ENCODE results near the gene PRKAG2. TPM values are rescaled to one million over a fixed set of nuclear protein-coding genes. Genes with fewer than 3 reads are reported as not detected.

Gene PRKAG2
- total RNA-seq, 1 donor: 13.2 TPM

DNA sequence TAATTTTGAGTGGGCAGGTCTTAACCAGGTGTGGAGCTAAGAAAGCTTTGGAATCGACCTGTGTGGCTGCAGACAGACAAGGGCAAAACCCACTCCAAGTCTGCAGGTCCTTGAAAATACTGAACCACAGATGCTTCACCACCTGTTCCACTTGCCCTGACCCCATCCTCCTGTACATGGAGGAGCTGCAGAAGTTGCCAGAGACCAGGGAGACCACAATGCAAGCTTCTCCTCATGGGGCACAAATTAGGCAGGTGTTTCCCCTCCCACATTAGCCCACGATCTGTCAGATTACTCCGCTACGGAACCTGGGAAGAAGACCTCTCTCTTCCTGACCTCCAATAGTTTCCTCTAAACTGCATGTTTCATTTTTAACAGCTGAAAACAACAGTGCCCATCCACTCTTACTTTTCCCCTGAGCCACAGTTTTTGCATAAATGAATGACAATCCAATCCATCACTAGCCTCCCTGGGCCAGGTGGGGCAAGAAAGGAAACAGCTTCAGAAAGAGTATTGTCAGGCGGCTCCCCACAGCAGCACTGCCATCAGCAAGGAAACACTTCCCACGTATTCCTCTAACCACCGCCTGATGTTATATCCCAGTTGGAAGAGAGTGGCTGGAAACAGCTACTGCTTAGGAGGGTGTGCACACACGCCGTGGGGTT lies 141.6 kb downstream of the PRKAG2 start:
- no peak for DNase-seq (ENCODE audit: low read depth in 2 of 3, low spot score in 2 of 3)

- DNase-seq (ENCODE audit: low read depth in 2 of 3, low spot score in 2 of 3): no peak
Observed at GRCh38 chr7:151732834-151733592, 143.9 kb downstream of the PRKAG2 start.

- DNase-seq (ENCODE audit: low read depth in 2 of 3, low spot score in 2 of 3): no peak
Observed at GRCh38 chr7:151732292-151732691, 144.6 kb downstream of the PRKAG2 start.

- DNase-seq (ENCODE audit: low read depth in 2 of 3, low spot score in 2 of 3): no peak
Observed at GRCh38 chr7:151731022-151731441, 145.9 kb downstream of the PRKAG2 start.

- DNase-seq (ENCODE audit: low read depth in 2 of 3, low spot score in 2 of 3): no peak
Observed at GRCh38 chr7:151730591-151730990, 146.3 kb downstream of the PRKAG2 start.

DNA sequence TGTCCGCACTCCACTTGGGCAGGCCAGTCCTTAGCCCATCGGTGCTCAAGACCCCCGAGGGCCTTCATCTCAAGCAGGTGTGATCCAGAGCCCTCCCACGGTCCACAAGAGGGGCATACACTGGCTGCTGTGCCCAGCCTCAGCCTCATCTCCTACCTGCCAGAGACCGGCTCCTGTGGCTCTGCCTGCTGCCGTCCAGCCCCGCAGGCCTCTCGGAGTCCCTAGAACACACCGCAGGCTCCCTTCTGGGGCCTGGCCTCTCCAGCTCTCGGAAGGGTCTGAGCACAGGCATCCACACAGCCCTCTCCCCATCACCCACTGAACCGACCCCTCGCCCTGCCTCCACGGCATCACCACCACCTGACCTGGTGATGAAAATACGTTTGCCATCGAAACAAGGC lies 147.4 kb downstream of the PRKAG2 start:
- DNase-seq (ENCODE audit: low read depth in 2 of 3, low spot score in 2 of 3): no peak

DNA sequence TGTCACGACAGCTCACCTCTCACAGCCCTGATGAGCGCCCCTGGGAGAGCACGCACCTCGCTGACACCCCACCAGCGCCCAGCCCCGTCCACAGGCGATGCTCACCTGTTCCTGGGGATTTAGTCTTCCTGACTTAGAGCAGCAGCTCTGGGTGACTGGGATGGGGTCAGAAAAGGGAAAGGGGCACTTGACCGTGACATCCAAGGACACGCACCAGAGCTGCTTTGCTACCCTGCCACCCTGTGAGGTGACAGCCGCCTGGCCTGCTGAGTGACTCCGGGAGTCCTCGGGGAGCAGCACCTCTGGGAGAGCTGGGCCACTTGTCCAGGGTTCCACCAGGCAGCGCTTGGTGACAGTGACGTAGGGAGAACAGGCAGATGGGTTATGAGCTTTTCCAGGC lies 148.2 kb downstream of the PRKAG2 start:
- DNase-seq (ENCODE audit: low read depth in 2 of 3, low spot score in 2 of 3): no peak

- DNase-seq (ENCODE audit: low read depth in 2 of 3, low spot score in 2 of 3): no peak
Observed at GRCh38 chr7:151728286-151728660, 148.6 kb downstream of the PRKAG2 start.

DNA sequence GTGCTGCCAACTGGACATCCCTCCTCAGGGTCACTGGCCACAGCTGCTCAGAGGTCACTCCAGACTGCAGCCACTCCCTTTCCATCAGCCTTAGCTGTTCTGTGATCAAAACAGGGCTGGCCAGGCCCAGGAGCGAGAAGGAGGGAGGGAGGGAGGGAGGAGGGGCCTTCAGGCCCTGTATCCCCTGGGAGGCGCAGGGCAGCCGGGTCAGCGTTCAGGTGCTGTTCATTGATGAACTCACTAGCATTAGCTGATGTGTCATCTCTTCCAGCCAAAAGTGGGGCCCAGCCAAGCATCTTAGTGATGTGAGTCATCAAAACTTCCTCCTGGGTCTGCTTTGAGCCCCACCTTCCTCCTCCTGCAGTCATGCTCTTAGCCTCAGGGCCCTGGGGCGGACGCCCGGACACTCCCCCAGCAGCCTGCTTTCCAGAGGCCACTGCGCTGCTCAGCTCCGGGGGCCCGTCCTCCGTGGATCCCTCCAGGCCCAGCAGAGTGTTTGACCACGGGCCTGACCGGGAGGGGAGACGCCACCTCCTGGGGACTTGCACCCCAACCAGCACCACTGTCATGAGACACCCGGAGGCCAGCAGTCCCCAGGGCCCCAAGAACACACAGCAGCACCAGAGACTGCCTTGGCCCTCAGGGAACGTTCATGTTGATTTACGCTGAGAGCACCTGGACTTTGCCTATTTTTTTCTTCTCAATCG lies 149.2 kb downstream of the PRKAG2 start:
- DNase-seq (ENCODE audit: low read depth in 2 of 3, low spot score in 2 of 3): peak in 2 of 3 donors; percentile 70 to 74

GRCh38 chr7:151726652-151727578 lies 150.0 kb downstream of the PRKAG2 start:
- DNase-seq (ENCODE audit: low read depth in 2 of 3, low spot score in 2 of 3): no peak

DNA sequence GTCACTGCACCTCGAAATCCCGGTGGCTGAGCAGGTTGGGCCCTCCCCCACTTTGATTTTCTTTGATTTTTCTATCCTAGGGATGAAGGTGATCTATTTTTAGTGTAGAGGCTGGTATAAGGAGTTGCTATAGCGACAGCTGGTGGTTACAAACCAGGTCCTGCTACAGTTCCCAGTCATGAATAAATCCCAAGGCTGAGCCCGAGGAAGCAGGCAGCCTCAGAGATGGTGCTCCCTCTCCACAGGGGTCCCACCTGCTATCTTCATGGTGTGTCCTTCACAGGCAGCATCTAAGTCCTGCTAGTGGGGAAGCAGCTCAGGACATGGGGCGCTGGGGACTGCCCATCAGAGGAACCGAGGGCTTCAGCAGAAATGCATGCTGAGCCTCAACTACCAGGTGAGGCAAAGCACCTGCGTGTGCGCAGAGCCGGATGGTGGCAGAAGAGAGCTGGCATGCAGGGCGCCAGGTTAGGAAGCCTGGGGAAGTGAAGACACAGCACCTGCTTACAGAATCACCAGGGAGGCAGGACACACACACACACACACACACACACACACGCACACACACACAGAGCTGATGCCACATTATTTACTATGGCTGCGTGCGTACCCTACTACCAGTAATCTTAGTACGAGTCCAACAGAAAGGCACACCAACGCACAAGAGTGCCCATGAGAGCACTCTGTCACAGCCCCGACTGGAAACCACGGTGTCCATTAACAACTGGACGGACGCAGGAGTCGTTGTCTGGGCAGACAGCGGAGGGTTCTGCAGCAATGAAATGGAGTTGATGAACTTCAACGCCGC lies 150.9 kb downstream of the PRKAG2 start:
- DNase-seq (ENCODE audit: low read depth in 2 of 3, low spot score in 2 of 3): no peak

DNA sequence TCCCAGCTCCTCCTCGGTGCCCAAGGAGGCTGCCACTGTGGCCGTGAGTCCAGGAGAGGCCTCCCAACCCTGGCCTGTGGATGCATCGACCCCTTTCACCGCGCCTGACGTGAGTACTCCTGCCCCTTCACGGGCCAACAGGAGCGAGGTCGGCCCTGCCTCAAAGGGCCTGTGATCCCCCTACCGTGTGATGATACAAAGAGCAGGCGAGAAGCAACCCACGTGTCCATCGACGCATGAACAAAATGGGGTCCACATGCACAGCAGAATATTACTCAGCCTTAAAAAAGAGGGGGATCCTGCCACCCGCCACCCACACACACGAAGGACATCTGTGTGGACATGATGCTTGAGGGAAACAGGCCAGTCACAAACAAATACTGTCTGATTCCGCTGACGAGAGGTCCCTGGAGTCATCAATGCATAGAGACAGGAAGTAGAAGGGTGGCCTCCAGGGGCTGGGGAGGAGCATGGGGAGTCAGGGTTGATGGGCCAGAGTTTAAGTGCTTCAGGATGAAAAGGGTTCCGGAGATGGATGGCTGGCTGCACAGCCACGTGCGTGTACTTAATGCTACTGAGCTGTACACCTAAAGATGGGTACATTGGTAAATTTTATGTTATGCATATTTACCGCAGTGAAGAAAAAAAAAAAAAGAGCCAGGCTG lies 151.9 kb downstream of the PRKAG2 start:
- DNase-seq (ENCODE audit: low read depth in 2 of 3, low spot score in 2 of 3): no peak

- DNase-seq (ENCODE audit: low read depth in 2 of 3, low spot score in 2 of 3): no peak
Observed at GRCh38 chr7:151724250-151724915, 152.5 kb downstream of the PRKAG2 start.

DNA sequence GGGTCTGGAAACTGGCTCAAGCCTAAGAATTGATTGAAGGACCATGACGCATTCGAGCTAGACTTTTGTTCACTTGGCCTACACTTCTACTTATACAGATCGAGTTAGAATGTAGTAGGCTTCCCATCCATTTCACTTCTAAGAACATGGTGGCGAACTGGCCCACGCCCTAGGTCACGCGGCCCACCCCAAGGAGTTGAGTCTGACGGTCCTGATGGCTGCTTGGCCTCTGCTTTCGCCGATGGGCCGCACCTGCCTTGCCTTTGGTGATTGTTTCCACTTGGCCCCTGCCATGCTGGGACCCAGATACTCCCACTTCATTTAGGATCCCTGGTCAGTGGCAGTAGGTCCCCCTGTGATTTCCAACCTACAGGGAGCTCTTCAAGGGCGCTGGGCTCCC lies 153.6 kb downstream of the PRKAG2 start:
- no peak for DNase-seq (ENCODE audit: low read depth in 2 of 3, low spot score in 2 of 3)

DNA sequence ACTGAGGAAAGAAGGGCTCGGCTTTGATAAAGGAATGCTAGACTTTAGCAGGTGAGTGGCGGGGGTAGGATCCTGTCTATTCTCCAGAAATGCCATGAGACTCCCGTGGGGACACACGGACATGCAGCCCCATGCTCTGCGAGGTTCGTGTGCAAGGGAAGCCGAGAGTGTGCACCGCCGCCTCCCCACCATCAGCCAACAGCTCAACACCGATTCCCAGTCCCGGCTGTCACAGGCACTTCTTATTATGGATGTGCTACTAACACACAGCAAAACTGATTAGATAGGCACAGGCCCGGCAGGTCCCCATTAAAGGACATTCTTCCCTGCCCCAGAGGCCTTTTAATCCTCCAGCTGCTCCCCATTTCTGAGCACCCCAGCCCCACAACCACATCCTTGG lies 154.4 kb downstream of the PRKAG2 start:
- no peak for DNase-seq (ENCODE audit: low read depth in 2 of 3, low spot score in 2 of 3)

DNA sequence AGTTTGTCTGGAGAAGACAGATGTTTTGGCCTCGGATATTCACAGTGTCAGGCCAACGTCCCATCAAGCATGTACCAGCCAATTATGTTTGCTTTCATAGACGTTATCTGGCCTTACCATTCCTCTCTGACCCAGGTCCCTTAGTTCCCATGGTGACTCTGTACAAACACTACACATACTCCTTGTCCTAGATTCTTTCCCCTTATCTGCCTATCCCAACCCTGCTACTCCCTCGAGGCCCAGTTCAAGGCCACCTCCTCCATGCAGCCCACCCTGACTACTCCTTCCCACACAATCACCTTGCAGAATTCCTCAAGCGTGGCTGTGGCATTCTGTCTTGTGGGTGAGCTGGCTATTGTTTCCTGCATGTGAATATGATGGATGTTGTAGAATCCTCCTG lies 155.2 kb downstream of the PRKAG2 start:
- DNase-seq (ENCODE audit: low read depth in 2 of 3, low spot score in 2 of 3): no peak

- DNase-seq (ENCODE audit: low read depth in 2 of 3, low spot score in 2 of 3): no peak
Observed at GRCh38 chr7:151721236-151721635, 155.7 kb downstream of the PRKAG2 start.

- no peak for DNase-seq (ENCODE audit: low read depth in 2 of 3, low spot score in 2 of 3)
Observed at GRCh38 chr7:151720280-151720679, 156.6 kb downstream of the PRKAG2 start.

GRCh38 chr7:151719897-151720242 lies 157.0 kb downstream of the PRKAG2 start:
- no peak for DNase-seq (ENCODE audit: low read depth in 2 of 3, low spot score in 2 of 3)

All from hematopoietic multipotent progenitor cell (in vitro differentiated cells).